Liver (tissue), 3 donors: Measurements from ENCODE around the gene TERT.

Source experiments
- EGR1 ChIP-seq, 2 donors: IDR thresholded peaks; 2 replicates each; pipeline ENCODE4 v1.6.1; 2016 to 2018; ENCODE audit warnings: antibody characterized with exemption in 2 of 2, low read depth in 2 of 2
- FOXA2 ChIP-seq: IDR thresholded peaks from 2 replicates; pipeline ENCODE4 v1.6.1; 2016; ENCODE audit warnings: antibody characterized with exemption
- GABPA ChIP-seq, 2 donors: IDR thresholded peaks in 1 of 2; conservative IDR thresholded peaks in 1 of 2; 2 replicates each; pipeline ENCODE4 v1.6.1; 2016; ENCODE audit warnings: antibody characterized with exemption in 2 of 2, mild to moderate bottlenecking in 1 of 2, moderate library complexity in 1 of 2
- HNF4G ChIP-seq: IDR thresholded peaks from 2 replicates; pipeline ENCODE4 v1.6.1; 2016; ENCODE audit warnings: antibody characterized with exemption
- JUND ChIP-seq, 2 donors: IDR thresholded peaks; 2 replicates each; pipeline ENCODE4 v1.6.1; 2016; ENCODE audit warnings: antibody characterized with exemption in 2 of 2
- NR2F2 ChIP-seq: IDR thresholded peaks from 2 replicates; pipeline ENCODE4 v1.6.1; 2016; ENCODE audit warnings: antibody characterized with exemption
- RAD21 ChIP-seq, 2 donors: IDR thresholded peaks; 2 replicates each; pipeline ENCODE4 v1.6.1; 2016; ENCODE audit warnings: antibody characterized with exemption in 2 of 2, mild to moderate bottlenecking in 2 of 2
- SP1 ChIP-seq: IDR thresholded peaks from 2 replicates; pipeline ENCODE4 v1.6.1; 2018; ENCODE audit warnings: antibody characterized with exemption, mild to moderate bottlenecking
- TAF1 ChIP-seq: conservative IDR thresholded peaks from 2 replicates; pipeline ENCODE4 v1.6.1; 2016; ENCODE audit warnings: antibody characterized with exemption, mild to moderate bottlenecking
- YY1 ChIP-seq: IDR thresholded peaks from 2 replicates; pipeline ENCODE4 v1.6.1; 2016; ENCODE audit warnings: antibody characterized with exemption, mild to moderate bottlenecking
- ZBTB33 ChIP-seq: IDR thresholded peaks from 2 replicates; pipeline ENCODE4 v1.6.1; 2016; ENCODE audit warnings: antibody characterized with exemption
- TF ChIP-seq, protein P1 (sequence below): fragments of 150-350 bp; IDR thresholded peaks from 2 replicates; pipeline ENCODE4 v1.5.1; 2017; ENCODE audit warnings: improper control_type of control experiment, low read depth, low read length; ENCODE audit not compliant: missing input control
- TF ChIP-seq, protein P2 (sequence below): IDR thresholded peaks from 2 replicates; pipeline ENCODE4 v1.6.1; 2016; ENCODE audit warnings: antibody characterized with exemption, mild to moderate bottlenecking
- TF ChIP-seq, protein P3 (sequence below): IDR thresholded peaks from 2 replicates; pipeline ENCODE4 v1.6.1; 2016; ENCODE audit warnings: antibody characterized with exemption
- donor health status: healthy.
- donor health status: healthy.

DNA sequence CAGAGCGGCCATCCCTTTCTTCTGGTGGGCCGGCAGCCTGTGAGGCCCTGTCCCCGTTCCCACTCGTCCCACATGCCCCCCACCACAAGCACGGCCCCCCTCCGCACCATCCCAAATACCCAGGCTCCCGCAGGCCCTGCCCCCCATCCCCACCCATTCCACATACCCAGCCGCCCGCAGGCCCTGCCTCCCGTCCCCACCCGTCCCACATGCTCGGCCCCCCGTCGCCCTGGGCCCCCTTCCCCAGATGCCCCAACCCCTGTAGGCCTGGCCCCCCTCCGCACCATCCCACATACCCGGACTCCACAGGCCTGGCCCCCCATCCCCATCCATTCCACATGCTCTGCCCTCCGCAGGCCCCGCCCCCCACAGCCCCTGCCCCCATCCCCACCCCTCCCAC lies 82.0 kb downstream of the TERT start:
- TF ChIP-seq, protein P1, sequence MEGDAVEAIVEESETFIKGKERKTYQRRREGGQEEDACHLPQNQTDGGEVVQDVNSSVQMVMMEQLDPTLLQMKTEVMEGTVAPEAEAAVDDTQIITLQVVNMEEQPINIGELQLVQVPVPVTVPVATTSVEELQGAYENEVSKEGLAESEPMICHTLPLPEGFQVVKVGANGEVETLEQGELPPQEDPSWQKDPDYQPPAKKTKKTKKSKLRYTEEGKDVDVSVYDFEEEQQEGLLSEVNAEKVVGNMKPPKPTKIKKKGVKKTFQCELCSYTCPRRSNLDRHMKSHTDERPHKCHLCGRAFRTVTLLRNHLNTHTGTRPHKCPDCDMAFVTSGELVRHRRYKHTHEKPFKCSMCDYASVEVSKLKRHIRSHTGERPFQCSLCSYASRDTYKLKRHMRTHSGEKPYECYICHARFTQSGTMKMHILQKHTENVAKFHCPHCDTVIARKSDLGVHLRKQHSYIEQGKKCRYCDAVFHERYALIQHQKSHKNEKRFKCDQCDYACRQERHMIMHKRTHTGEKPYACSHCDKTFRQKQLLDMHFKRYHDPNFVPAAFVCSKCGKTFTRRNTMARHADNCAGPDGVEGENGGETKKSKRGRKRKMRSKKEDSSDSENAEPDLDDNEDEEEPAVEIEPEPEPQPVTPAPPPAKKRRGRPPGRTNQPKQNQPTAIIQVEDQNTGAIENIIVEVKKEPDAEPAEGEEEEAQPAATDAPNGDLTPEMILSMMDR, result no peak
- TF ChIP-seq, protein P2, sequence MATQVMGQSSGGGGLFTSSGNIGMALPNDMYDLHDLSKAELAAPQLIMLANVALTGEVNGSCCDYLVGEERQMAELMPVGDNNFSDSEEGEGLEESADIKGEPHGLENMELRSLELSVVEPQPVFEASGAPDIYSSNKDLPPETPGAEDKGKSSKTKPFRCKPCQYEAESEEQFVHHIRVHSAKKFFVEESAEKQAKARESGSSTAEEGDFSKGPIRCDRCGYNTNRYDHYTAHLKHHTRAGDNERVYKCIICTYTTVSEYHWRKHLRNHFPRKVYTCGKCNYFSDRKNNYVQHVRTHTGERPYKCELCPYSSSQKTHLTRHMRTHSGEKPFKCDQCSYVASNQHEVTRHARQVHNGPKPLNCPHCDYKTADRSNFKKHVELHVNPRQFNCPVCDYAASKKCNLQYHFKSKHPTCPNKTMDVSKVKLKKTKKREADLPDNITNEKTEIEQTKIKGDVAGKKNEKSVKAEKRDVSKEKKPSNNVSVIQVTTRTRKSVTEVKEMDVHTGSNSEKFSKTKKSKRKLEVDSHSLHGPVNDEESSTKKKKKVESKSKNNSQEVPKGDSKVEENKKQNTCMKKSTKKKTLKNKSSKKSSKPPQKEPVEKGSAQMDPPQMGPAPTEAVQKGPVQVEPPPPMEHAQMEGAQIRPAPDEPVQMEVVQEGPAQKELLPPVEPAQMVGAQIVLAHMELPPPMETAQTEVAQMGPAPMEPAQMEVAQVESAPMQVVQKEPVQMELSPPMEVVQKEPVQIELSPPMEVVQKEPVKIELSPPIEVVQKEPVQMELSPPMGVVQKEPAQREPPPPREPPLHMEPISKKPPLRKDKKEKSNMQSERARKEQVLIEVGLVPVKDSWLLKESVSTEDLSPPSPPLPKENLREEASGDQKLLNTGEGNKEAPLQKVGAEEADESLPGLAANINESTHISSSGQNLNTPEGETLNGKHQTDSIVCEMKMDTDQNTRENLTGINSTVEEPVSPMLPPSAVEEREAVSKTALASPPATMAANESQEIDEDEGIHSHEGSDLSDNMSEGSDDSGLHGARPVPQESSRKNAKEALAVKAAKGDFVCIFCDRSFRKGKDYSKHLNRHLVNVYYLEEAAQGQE, result no peak
- TF ChIP-seq FOXA2 (no peak), GABPA (IDR thresholded peaks at IDR 0.05 in 1 of 2, conservative IDR thresholded peaks at IDR 0.05 in 1 of 2) (no peak), HNF4G (no peak), YY1 (no peak), TAF1 (no peak), SP1 (no peak), RAD21 (IDR thresholded peaks at IDR 0.05) (no peak), ZBTB33 (no peak), NR2F2 (no peak), EGR1 (IDR thresholded peaks at IDR 0.05; ENCODE audit: low read depth in 2 of 2) (no peak), JUND (IDR thresholded peaks at IDR 0.05) (no peak)
- TF ChIP-seq, protein P3, sequence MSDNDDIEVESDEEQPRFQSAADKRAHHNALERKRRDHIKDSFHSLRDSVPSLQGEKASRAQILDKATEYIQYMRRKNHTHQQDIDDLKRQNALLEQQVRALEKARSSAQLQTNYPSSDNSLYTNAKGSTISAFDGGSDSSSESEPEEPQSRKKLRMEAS, result no peak
